Spleen (tissue), 11 donors: Measurements from ENCODE around the gene CAPG. TPM values are rescaled to one million over a fixed set of nuclear protein-coding genes. Genes with fewer than 3 reads are reported as not detected.

Experiments used
- DNase-seq: peaks from one replicate; pipeline ENCODE4 v3.0.0-alpha.2; 2020
- H3K27ac ChIP-seq, 8 donors: fragments of 200-600 bp; sonication (generic) in 7 of 8; 1 replicate in 4 of 8; 2 replicates in 4 of 8; pipeline versions ENCODE4 v1.5.0 to v1.8.0; 2016 to 2021; ENCODE audit warnings: inconsistent platforms in 4 of 8, mild to moderate bottlenecking in 4 of 8, moderate library complexity in 1 of 8
- H3K27me3 ChIP-seq, 7 donors: fragments of 200-600 bp; sonication (generic) in 6 of 7; replicated peaks in 1 of 7; 1 replicate in 4 of 7; 2 replicates in 3 of 7; pipeline versions ENCODE4 v1.5.0 to v1.8.0; 2016 to 2021; ENCODE audit warnings: inconsistent platforms in 3 of 7, mild to moderate bottlenecking in 1 of 7
- H3K36me3 ChIP-seq, 6 donors: fragments of 200-600 bp; sonication (generic) in 5 of 6; 1 replicate in 4 of 6; 2 replicates in 2 of 6; pipeline versions ENCODE4 v1.5.0 to v1.8.0; 2016 to 2021; ENCODE audit warnings: inconsistent platforms in 2 of 6
- H3K4me1 ChIP-seq, 6 donors: fragments of 200-600 bp; sonication (generic) in 5 of 6; 1 replicate in 3 of 6; 2 replicates in 3 of 6; pipeline versions ENCODE4 v1.5.0 to v1.8.0; 2016 to 2021; ENCODE audit warnings: inconsistent platforms in 3 of 6
- H3K4me3 ChIP-seq, 8 donors: fragments of 200-600 bp; sonication (generic) in 7 of 8; 1 replicate in 4 of 8; 2 replicates in 4 of 8; pipeline versions ENCODE4 v1.5.0 to v1.8.0; 2016 to 2021; ENCODE audit warnings: inconsistent platforms in 4 of 8, mild to moderate bottlenecking in 4 of 8, moderate library complexity in 2 of 8
- H3K9me3 ChIP-seq, 8 donors: fragments of 200-600 bp; sonication (generic) in 7 of 8; 1 replicate in 4 of 8; 2 replicates in 4 of 8; pipeline versions ENCODE4 v1.5.0 to v1.8.0; 2016 to 2021; ENCODE audit warnings: inconsistent platforms in 4 of 8
- POLR2A ChIP-seq, 3 donors: fragments of 450-650 bp; IDR thresholded peaks; one replicate each; pipeline ENCODE4 v1.5.1; 2017; ENCODE audit warnings: antibody characterized with exemption in 3 of 3, mild to moderate bottlenecking in 1 of 3
- POLR2AphosphoS5 ChIP-seq, 3 donors: sonication (generic); formaldehyde crosslinking; IDR thresholded peaks; one replicate each; pipeline ENCODE4 v1.5.1; 2017; ENCODE audit warnings: antibody characterized with exemption in 3 of 3
- WGBS, 5 donors: extraction: QIAGEN DNeasy Blood & Tissue Kit in 3 of 5; methylation state at CpG; one replicate each; pipeline versions ENCODE4 v1.1.5 to v1.1.7; 2013 to 2018; 5-methylcytosine and 5-hydroxymethylcytosine counted together
- intact Hi-C: fragments of 100-400 bp; cut with DNase I; formaldehyde crosslinking; loops from one replicate; pipeline ENCODE4 v1.15.0; 2023; ENCODE audit warnings: low total_unique reads
- polyA plus RNA-seq, 3 donors: library from polyadenylated mRNA; stranded (reverse); fragments of 200-250 nt; gene quantifications; one replicate each; pipeline ENCODE4 v1.2.1, GENCODE V29; 2013
- total RNA-seq, 7 donors: library from RNA; depleted of rRNA in 3 of 7; stranded (reverse); fragments of >200 nt in 3 of 7; fragmentation: NEBNext Ultra II Directional in 4 of 7; extraction: Animal tissue kit (Norgen Biotek cat#: 25700) in 4 of 7; gene quantifications; one replicate each; pipeline versions ENCODE4 v1.1.0 to v1.2.1, GENCODE V29; 2016 to 2021
- TF ChIP-seq, protein P1 (sequence below), 11 experiments: fragments of 200-600 bp in 7 of 11; fragments of 450-650 bp in 4 of 11; sonication (generic) in 4 of 11; IDR thresholded peaks in 8 of 11; conservative IDR thresholded peaks in 3 of 11; 1 replicate in 7 of 11; 2 replicates in 4 of 11; pipeline versions ENCODE4 v1.4.0 to v1.8.0; 2016 to 2021; ENCODE audit warnings: antibody characterized with exemption in 11 of 11, inconsistent platforms in 4 of 11, mild to moderate bottlenecking in 1 of 11
- donor health status: healthy with polysubstance abuse.
- donor health status: DM: no; HTN: no; CAD: no; lungs with moderate emphysema.
- donor health status: DM: no; HTN: no; CAD: no.
- donor health status: Bipolar disorder and iron deficiency.
- donor health status: healthy.
- donor health status: DM: no; HTN: no; CAD: no.
- donor health status: DM: yes; HTN: yes; CAD: no.

The CAPG gene
- total and polyA plus RNA-seq, 10 donors, result 31.1 to 196 (median 59.0) TPM

- Histone ChIP-seq H3K4me3 (no peak overlapping the region), H3K9me3 (no peaks in the 10 kb centered on the region), H3K4me1 (no peaks in the 10 kb centered on the region), H3K27ac (no peak overlapping the region), H3K36me3 (no peaks in the 10 kb centered on the region), H3K27me3 (no peaks in the 10 kb centered on the region)
- TF ChIP-seq POLR2AphosphoS5 (IDR thresholded peaks at IDR 0.05) (no peak), POLR2A (IDR thresholded peaks at IDR 0.05) (no peak)
- TF ChIP-seq, protein P1, sequence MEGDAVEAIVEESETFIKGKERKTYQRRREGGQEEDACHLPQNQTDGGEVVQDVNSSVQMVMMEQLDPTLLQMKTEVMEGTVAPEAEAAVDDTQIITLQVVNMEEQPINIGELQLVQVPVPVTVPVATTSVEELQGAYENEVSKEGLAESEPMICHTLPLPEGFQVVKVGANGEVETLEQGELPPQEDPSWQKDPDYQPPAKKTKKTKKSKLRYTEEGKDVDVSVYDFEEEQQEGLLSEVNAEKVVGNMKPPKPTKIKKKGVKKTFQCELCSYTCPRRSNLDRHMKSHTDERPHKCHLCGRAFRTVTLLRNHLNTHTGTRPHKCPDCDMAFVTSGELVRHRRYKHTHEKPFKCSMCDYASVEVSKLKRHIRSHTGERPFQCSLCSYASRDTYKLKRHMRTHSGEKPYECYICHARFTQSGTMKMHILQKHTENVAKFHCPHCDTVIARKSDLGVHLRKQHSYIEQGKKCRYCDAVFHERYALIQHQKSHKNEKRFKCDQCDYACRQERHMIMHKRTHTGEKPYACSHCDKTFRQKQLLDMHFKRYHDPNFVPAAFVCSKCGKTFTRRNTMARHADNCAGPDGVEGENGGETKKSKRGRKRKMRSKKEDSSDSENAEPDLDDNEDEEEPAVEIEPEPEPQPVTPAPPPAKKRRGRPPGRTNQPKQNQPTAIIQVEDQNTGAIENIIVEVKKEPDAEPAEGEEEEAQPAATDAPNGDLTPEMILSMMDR (IDR thresholded peaks at IDR 0.05 in 8 of 11, conservative IDR thresholded peaks at IDR 0.05 in 3 of 11), result no peak
- WGBS, 5 donors, result 88 to 92% (median 89%) methylated on average over 6 of the region's 6 CpGs
- intact Hi-C loops, result no loop called here
- peak; percentile 27 for DNase-seq
Observed at GRCh38 chr2:85457877-85458316, 47.7 kb upstream of the CAPG start.

- no peaks in the 10 kb centered on the region for H3K36me3 ChIP-seq
- peak; percentile 2 for DNase-seq
- no peaks in the 10 kb centered on the region for H3K4me1 ChIP-seq
- no peaks in the 10 kb centered on the region for H3K27me3 ChIP-seq
- no peak overlapping the region for H3K27ac ChIP-seq
- H3K4me3 ChIP-seq, result no peak overlapping the region
- WGBS, 5 donors, result 66 to 91% (median 71%) methylated on average over 5 of the region's 5 CpGs
- intact Hi-C loops, result no loop called here
- H3K9me3 ChIP-seq, result no peaks in the 10 kb centered on the region
- TF ChIP-seq, protein P1 (IDR thresholded peaks at IDR 0.05 in 8 of 11, conservative IDR thresholded peaks at IDR 0.05 in 3 of 11), result no peak
Observed at GRCh38 chr2:85457043-85457442, 46.9 kb upstream of the CAPG start.

GRCh38 chr2:85455552-85456090 is 45.5 kb upstream of the CAPG start:
- Histone ChIP-seq H3K27ac (no peak overlapping the region), H3K4me3 (no peak overlapping the region), H3K9me3 (no peaks in the 10 kb centered on the region), H3K27me3 (no peaks in the 10 kb centered on the region), H3K4me1 (no peaks in the 10 kb centered on the region), H3K36me3 (no peaks in the 10 kb centered on the region)
- 82 to 92% (median 88%) methylated on average over 1 of the region's 1 CpG for WGBS, 5 donors
- peak; percentile 23 for DNase-seq
- TF ChIP-seq POLR2A (IDR thresholded peaks at IDR 0.05), result no peak
- no peak for TF ChIP-seq POLR2AphosphoS5 (IDR thresholded peaks at IDR 0.05)
- TF ChIP-seq, protein P1 (IDR thresholded peaks at IDR 0.05 in 8 of 11, conservative IDR thresholded peaks at IDR 0.05 in 3 of 11), result no peak
- intact Hi-C loops, result no loop called here

DNA sequence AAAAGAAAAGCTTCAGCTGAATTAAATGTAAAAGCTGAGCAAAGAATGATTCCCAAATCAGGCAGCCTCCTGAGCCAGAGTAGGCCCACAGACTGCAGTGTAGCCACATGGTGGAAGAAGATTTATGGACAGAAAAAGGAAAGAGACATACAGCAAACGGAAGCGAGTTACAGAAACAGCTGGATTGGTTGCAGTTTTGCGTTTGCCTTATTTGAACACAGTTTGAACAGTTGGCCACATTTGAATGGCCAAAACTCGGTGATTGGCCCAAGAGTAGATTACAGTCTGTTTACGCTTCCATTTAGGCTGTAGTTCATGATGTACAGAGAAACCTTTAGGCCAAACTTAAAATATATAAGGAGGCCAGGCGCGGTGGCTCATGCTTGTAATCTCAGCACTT is 43.4 kb upstream of the CAPG start:
- no peak overlapping the region for H3K27ac ChIP-seq
- no peak for DNase-seq
- no peak overlapping the region for H3K4me3 ChIP-seq
- WGBS, 5 donors, result 62 to 81% (median 68%) methylated on average over 7 of the region's 7 CpGs
- H3K36me3 ChIP-seq, result no peaks in the 10 kb centered on the region
- no peaks in the 10 kb centered on the region for H3K4me1 ChIP-seq
- intact Hi-C loops, result no loop called here
- H3K27me3 ChIP-seq, result no peaks in the 10 kb centered on the region
- TF ChIP-seq POLR2AphosphoS5 (IDR thresholded peaks at IDR 0.05), result no peak
- TF ChIP-seq POLR2A (IDR thresholded peaks at IDR 0.05), result no peak
- TF ChIP-seq, protein P1 (IDR thresholded peaks at IDR 0.05 in 8 of 11, conservative IDR thresholded peaks at IDR 0.05 in 3 of 11), result no peak
- H3K9me3 ChIP-seq, result no peaks in the 10 kb centered on the region
